Central memory CD4-positive, alpha-beta T cell (primary cell): ENCODE results near the gene CIB4.

Source experiments
- DNase-seq: peaks from one replicate; pipeline ENCODE4 v3.0.0; 2022
- total RNA-seq, 3 experiments: gene quantifications; one replicate each; lab custom pipeline; 2026; lab: John Stamatoyannopoulos, UW

The CIB4 gene
- 0 reads per million in 3 experiments for total RNA-seq

- no peak for DNase-seq
These were observed at the start of gene CIB4 for GRCh38 chr2:26640781-26641564. Gene CIB4, minus strand, starts transcription at chr2:26641366. Its CDS starts 52 bp downstream, at chr2:26641314.

GRCh38 chr2:26687801-26688200 lies 46.6 kb upstream of the CIB4 start:
- no peak for DNase-seq

DNA sequence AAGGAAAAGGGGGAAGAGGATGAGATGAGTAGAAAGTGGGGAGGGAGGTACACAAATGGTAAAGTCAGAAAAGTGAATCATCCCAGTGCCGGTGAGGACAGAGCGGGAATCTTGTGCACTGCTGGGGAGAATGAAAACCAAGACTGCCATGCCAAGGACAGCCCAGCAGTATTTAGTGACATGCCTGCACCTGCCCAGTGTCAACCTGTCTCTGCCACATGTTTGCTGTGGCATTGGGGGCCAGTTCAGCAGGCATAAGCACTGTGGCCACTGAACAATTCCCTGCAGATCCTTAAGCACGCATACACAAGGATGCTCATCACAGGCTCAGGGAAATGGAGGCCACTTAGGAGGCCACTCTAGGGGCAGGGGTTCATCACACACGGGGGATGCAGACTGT lies 46.2 kb upstream of the CIB4 start:
- no peak for DNase-seq

DNA sequence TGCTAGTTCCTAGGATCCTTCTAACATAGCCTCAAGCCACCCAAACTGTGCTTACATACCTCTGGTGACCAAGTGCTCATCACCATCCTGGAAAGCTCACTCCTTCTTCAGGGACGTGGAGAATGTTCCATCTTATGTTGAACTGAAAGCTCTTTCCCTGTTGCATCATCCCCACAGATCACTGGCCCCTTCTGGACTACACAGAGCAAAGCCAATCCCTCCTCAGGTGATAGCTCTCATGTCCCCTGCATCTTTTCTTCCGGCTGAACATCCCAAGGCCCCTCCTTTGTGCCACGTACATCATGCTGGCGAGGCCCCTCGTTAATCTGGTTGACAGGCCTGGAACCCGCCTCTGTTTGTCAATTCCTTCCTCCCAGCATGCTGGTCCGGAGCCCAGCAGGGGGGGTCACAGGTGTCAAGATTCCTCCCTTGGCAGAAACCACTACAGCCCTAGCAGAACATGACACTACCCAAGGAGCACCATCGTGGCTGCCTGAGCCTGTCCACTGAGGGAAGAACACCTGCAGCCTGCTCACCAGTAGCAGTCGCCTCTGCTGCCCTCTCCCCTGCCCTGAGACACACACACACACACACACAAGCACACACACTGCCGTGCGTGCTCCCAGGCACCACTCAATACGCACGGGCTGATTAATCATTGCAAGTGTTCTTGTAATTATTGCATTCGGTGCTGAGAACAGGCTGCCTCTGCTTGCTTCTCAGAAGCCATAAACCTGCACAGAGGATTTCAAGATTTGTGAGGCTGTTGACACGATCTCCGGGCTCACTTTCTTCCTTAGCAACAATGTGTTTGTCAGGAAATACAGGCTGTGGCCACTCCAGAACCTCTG lies 45.0 kb upstream of the CIB4 start:
- no peak for DNase-seq

GRCh38 chr2:26685341-26685740 lies 44.2 kb upstream of the CIB4 start:
- no peak for DNase-seq

DNA sequence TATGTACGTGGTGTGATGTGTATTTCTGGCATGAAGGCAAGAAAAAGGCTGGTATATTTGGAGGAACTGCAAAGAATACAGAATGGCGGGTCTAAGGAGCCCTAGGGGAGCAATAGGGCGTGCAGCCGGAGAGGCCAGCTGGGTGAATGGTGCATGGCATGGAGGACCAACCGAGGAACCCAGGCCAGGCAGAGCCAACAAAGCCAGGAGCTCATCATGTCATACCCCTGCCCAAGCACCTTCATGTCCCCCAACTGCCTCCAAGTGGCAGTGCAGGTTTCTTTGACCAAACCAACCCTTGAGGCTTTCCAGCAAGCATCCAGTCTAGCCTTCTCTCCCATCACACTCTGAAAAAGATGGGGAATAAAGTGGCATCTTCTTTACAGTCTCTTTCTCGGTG lies 42.4 kb upstream of the CIB4 start:
- DNase-seq, result no peak

DNA sequence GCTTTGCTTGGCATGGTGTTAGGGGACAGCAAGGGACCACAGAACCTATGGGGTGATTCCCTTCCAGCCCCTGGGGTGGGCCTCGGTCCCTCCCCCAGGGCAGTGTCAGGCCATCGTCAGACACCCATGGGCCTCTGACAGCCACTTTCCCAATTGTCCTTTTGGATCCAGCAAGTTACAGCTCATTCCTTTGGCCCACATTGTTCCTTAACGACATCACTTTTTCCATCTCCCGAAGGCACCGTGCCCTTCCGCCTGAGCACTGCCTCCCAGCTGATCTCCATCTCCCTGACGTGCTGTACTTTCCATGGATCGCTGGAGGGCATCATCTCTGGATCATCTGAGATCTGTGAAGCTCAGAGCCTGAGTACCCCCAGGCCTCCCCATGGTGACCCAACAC lies 41.0 kb upstream of the CIB4 start:
- DNase-seq, result no peak

GRCh38 chr2:26681656-26682055 lies 40.5 kb upstream of the CIB4 start:
- DNase-seq, result no peak

DNA sequence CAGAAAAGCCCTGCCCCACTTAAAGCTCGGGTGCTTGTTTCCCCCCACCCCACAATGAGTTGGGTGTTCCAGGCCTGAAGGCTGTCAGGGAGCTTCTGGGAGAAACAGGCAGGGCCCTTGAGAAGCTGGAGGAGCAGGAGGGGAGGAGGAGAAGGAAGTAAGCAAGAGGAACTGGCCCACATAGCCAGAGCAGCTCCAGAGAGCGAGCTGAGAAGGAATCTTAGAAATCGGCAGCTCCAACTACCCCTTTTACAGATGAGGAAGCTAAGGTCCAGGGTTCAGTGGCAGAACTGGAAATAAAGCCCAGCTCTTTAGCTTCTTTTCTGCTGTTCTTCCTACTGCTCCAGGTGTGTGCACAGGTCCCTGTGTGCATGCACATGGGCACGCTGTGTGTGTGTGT lies 38.7 kb upstream of the CIB4 start:
- DNase-seq, result no peak

GRCh38 chr2:26678035-26678434 lies 36.9 kb upstream of the CIB4 start:
- DNase-seq, result no peak

- DNase-seq, result no peak
These were observed 34.6 kb upstream of the CIB4 start for GRCh38 chr2:26675651-26676255.

DNA sequence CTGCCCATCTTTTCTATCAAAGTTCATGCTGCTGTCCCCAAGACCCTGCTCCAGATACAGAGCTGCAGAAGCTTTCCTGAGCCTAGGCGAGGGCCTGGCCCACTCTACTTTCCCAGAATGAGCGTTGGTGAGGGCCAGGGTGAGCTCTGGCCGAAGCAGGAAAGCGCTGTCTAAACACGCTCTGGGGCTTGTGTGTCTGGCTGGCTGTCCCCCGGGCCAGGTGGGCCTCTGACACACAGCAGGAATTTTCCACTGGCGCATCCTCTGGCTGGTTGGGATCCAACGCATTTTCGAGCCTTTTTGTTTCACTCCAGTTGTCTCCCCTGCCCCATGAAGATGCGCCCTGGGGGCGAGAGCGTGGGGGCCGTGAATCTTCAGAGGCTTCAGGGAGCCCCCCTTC lies 33.6 kb upstream of the CIB4 start:
- DNase-seq, result no peak

GRCh38 chr2:26674002-26674751 lies 33.0 kb upstream of the CIB4 start:
- no peak for DNase-seq

DNA sequence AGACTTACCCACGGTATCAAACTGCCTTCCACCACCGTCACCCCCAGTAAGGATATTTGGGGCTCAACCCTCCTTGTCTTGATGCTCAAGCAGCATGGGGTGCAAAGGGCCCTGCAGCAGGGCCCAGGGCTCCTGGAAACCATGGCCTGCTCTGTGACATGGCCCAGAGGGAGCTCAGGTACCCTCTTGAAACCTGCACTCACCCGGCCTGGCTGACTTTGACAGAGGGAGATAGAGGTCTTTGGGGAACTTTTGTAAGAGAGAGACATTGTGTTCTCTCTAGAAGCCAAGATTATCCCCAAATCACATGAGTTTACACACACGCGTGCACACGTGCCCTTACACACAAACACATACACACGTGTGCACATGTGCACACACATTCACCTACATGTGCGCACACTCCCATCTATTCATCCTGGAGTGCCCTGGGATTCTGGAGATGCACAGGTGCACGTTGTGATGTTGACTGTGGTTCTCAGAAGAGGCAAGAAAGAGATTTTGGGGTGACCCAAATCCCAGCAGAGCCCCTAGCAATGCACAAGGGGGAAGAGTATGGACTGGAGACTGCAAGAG lies 31.7 kb upstream of the CIB4 start:
- no peak for DNase-seq

DNA sequence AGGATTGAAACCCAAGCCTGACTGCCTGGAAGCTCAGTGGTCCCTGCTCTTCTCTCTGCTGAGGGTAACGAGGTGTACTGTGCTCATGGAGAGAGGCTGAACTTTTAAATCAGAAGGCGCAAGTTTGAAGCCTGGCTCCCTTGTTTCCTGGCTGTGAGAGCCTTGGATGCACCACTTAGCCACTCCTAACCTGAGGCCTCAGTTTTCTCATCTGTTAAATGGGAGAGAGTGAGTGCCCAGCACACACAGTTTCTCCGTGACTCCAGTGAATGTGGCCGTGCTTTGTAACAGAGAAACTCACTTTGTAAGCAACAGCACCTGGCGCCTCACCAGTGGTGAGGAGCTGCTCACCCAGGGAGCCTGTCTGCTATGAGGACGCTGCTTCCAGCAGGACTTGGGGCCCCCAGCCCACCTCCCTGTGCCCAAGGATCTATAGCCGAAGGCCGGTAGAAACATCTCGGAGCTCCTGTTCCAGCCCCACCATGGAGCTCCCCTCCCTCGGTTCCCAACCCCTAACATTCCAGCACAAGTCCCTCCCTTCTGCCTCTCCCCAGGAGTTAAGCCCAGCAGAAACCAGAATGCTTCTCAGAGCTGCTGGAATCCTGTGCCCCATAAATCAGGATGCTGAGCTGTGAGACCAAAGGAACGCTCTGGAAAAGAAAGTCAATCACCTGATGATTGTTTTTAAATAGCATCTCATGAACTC lies 31.1 kb upstream of the CIB4 start:
- DNase-seq, result no peak

DNA sequence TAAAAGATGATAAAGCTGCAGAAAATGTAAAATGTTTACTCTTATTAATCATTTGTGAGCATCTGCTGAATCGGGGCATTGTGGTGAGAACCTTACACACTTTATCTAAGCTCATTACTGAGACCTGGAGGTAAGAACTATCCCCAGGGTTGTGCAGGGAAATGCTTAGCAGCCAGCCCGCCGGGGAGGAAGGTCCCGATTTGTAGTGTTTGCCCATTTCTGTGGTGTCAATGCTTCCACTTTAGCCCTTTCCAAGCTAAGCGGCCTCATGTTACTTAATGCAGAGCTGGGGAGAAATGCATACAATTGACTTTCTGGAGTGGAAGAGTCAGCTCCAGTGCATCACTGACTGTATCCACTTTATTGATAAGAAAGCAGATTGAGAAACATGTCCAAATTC lies 30.5 kb upstream of the CIB4 start:
- no peak for DNase-seq

- DNase-seq, result no peak
These were observed 29.8 kb upstream of the CIB4 start for GRCh38 chr2:26670931-26671460.

GRCh38 chr2:26670171-26670570 lies 29.0 kb upstream of the CIB4 start:
- no peak for DNase-seq

- no peak for DNase-seq
These were observed 27.9 kb upstream of the CIB4 start for GRCh38 chr2:26668856-26669750.

GRCh38 chr2:26668041-26668440 lies 26.9 kb upstream of the CIB4 start:
- DNase-seq, result no peak

DNA sequence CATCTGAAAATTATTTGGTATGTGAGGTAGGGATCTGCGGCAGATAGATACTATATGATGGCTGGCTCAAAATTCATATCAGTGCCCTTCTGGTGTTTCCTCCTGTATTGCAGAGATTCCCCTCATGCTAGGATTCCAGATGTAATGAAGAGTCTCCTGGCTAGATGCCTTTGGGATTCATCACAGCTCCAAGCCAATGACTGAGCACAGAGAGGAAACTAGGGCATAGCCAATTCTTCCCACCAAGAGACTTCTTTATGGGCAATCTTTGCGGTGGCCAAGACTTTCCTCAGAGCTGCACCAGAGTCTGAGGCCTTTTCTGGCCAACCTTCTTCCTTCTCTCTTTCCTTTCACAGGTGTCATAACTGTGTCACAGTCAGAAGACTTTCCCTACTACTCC lies 25.5 kb upstream of the CIB4 start:
- DNase-seq, result no peak
